ENCODE measurements around the gene ATG2B.
A peak's percentile ranks its signal among the peaks of the same experiment; 100 is the strongest.

- TF ChIP-seq POLR2A (IDR thresholded peaks at IDR 0.05) (no peak), CTCF (IDR thresholded peaks at IDR 0.05) (peak in 1 of 4 donors; percentile 21)
These were observed 98.3 kb downstream of the ATG2B start for GRCh38 chr14:96264853-96265252.
